Hematopoietic multipotent progenitor cell treated with erythropoietin and hydrocortisone succinate and interleukin-3 and kit ligand, for 8 days (in vitro differentiated cells): ENCODE results near the gene DNAI7.

Source experiments
- DNase-seq: peaks from one replicate; pipeline ENCODE4 v3.0.0-alpha.2; 2015

The DNAI7 gene

DNA sequence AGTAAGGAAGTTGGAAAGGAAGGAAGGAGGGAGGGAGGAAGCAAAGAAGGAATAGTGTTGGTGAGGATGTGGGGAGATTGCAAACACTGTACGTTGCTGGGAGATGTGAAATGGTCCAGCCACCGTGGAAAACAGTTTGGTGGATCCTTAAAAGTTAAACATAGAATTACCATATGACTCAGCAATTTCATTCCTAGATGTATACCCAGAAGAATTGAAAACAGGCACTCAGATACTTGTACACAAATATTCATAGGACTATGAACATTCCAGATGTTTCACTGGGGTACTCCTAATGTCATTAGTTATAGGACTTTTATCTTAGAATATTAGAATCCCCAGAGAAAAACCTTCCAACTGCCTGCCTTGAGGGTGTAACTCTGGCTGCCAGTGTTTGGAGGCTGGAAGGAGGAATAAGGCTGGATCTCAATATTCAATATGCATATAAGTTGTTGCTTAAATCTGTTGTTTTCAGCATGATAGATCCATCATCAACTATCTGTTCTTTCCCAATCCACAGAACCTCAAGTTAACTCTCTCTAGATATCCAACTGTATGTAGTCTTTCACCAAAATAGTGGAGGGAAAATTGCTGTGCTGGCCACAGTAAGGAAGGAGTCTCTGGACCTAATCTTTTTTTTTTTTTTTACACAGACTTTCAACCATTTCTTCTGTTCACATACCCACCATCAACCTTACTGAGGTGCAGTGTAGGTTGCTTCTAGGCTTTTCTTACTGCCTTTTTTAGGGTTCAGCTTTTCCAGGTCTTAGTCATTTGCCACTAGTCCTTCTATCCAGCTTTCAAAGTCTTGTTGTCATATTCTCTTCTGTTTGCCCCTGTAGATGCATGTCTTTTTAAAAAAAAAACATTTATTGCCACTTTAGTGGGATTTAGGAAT, 94.5 kb downstream of the DNAI7 start:
- no peak for DNase-seq

DNA sequence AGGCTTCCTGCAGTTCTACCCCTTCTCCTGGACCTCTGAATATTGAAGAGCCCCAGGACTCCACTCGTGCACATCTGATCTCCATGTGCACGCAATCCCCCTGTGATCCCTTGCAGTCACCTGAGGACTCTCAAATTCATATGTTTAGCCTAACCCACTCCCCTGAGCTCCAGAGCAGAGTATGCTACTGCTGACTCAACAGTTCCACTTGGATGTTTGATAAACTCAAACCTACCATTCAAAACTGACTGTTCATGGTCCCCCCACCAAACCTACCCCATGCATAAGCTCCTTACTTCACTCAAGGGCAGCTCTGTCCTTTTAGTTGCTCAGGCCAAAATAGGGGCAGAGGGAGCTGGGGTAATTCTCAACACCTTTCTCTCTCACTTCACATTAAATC, 96.0 kb downstream of the DNAI7 start:
- DNase-seq: no peak

DNA sequence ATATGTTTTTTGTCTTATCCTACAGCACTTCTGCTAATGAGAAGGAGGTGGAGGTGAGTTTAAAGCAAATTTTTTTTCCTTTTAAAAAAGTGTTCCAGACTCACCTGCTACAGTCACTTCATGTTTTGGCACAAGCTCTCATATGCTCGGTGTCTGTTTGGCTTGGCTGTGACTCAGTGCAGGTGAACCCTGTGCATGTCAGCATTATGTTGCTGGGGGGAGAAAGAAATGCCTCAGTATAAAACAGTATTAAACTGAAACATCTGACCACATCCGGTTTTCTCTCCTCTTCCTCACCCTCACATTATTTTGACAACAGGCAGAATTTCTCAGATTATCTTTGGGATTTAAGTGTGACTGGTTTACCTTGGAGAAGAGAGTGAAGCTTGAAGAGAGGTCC, 105.2 kb downstream of the DNAI7 start:
- DNase-seq: no peak

DNA sequence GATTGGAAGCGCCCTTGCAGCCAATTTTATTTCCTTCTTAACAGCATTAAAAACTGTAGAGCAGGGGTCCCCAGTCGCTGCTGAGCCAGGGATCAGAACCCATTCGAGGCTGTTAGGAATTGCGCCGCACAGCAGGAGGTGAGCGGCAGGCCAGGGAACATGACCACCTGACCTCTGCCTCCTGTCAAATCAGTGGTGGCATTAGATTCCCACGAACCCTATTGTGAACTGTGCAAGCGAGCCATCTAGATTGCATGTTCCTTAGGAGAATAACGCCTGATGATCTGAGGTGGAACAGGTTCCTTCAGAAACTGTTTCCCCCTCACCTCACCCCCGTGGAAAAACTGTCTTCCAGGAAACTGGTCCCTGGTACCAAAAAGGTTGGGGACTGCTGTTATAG, 107.4 kb downstream of the DNAI7 start:
- DNase-seq: no peak

DNA sequence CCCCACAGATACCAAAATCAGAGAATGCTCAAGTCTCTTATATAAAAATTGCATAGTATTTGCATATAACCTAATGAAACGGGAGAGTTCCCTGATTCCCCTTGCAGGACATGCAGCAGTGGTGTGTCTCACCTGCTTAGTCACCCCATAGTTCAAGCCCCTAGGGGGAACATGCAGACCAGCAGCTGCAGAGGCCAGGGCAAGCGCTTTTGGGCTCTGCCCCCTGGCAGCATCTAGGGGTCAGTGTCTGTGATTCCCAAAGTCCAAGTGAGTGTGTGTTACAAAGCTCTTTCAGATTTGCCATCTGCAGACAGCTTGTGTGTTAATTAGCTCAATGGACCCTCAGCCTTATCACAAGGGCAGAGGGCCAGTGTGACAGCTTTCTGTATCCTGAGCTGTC, 110.1 kb downstream of the DNAI7 start:
- DNase-seq: no peak

GRCh38 chr12:25083211-25083610, 111.7 kb downstream of the DNAI7 start:
- DNase-seq: no peak

- DNase-seq: no peak
These were observed 112.3 kb downstream of the DNAI7 start for GRCh38 chr12:25082628-25083027.

- no peak for DNase-seq
These were observed 115.6 kb downstream of the DNAI7 start for GRCh38 chr12:25079393-25079792.

DNA sequence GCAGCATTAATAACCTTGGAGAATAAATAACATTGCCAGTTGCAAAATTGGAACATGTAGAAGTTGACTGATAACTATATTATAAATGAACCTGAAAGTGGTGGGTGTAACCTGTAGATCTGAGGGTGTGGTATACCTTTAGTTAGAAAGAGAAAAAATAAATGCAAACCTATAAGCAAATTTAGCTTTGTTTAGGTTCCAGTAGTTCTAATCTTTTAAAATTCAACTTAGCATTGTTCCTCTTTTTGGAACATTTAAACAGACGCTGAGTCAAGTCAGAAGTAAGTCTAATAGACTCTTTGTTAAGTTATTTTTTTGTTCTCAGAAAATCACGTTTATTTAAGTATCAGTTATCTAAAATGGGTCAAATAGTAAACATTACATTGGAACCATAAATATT, 120.0 kb downstream of the DNAI7 start:
- DNase-seq: no peak

DNA sequence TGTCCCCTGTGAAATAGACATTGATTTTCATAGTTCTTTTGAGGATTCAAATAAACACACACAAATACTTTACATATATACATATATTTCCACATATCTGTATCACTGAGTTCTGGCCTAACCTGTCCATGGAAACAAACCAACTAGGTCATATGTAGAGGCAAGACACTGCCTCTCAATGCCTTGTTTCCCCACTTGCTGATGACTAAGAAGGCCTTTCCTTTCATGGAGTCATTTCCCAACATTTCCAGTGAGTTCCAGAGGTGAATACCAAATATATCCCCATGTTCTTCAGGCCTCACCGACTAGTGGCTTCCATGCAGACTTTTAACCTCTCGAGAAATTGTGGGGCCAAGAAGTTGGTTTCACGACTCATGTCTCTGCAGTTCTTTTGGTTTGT, 120.8 kb downstream of the DNAI7 start:
- DNase-seq: no peak

- no peak for DNase-seq
These were observed 121.9 kb downstream of the DNAI7 start for GRCh38 chr12:25072906-25073650.

DNA sequence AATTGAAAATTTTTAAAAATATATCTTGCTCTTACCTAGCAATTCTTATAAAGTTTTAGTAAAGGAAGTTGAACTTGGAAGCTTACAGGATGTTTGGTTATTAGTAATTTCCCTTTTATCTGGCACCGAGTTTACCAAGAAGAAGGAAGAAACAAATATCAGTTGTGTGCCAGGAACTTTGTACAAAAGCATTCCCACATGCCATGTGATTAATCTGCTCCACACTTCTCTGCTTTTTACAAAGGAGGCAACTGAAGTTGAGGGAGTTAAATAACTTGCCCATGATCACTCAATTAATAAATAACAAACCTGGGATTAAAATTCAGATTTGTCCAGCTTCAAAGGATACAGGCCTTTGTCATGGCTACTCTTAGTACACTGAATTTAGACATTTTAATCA, 123.6 kb downstream of the DNAI7 start:
- DNase-seq: no peak

GRCh38 chr12:25069224-25069623, 125.7 kb downstream of the DNAI7 start:
- DNase-seq: no peak

DNA sequence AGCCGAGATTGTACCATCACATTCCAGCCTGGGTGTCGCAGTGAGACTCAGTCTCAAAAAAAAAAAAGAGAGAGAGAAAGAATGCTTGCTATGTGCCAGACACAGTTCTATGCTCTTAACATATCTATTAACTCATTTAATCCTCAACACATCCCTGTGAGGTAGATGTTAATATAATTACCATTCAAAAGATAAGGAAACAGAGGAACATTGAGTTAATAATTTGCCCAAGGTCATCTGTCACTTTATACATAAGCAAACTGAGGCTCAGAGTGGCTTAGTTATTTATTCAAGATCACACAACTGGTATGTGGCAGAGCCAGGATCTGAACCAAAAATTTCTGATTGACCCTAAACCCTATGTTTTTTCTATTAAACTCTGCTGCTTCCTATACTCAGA, 129.9 kb downstream of the DNAI7 start:
- no peak for DNase-seq

- DNase-seq: no peak
These were observed 130.9 kb downstream of the DNAI7 start for GRCh38 chr12:25063873-25064628.

- no peak for DNase-seq
These were observed 136.3 kb downstream of the DNAI7 start for GRCh38 chr12:25058658-25059058.
